Inferior parietal cortex (tissue), 1 donor: Measurements from ENCODE around the gene FAM13A.

Source experiments
- DNase-seq: peaks from one replicate; pipeline ENCODE4 v3.0.0-alpha.2; 2016; ENCODE audit errors: extremely low spot score

The FAM13A gene

DNA sequence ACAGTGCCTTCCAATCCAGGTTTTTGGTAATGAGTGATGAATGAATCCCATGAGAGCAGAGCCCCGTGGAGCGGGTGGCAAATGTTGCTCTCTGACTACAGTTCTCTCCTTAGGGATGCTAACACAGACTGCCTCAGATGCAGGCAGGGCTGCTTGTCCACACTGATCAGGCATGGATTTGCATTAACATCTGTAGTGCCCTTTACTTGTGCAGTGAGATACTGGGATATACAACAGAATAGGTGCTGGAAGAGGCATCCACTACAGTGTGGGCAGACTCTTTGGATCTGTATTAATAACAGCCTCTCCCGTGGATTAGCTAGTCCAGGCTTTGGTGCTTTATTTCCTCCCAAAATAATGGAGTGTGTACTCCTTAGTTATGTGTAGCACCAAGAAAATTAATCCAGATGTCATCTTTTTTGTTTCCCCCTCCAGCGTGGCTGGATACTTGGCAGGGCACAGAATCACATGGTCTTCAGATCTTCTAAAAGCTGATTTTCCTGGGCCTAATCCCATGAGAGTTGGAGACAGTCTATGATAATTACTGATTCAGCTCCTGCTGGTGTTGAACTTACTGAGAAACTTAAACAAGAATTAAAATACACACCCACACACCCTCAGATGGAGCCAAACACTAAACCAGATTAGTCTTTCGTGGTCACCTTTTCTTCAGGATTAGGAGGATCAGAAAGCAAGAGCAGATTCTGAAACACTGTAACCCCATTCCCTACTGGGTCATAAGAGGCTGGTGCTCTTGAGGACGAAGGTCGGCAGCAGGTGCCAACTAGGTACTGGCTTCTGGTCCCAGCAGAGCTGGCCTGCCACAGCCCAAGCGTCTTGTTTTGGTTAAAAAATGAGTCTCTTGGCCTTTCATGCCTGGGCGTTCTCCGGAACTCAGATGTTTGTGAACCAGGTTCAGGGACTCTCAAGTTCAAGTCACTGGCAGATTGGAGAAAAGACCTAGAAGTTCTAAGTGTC is 336.2 kb downstream of the FAM13A start:
- no peak for DNase-seq

DNA sequence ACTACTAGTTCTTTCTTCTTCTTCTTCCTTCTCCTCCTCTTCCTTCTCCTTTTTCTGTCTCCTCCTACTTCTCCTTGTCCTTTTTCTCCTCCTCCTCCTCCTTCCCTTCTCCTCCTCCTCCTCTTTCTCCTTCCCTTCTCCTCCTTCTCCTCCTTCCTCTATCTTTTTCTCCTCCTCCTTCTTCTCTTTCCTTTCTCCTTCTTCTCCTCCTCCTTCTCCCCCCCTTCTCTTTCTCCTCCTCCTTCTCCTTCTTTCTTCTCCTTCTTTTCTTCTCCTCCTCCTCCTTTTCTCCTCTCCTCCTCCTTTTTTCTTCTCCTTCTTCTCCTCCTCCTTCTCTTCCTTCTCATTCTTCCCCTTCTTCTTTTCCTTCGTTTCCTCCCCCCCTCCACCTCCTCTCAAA is 337.6 kb downstream of the FAM13A start:
- DNase-seq: no peak

DNA sequence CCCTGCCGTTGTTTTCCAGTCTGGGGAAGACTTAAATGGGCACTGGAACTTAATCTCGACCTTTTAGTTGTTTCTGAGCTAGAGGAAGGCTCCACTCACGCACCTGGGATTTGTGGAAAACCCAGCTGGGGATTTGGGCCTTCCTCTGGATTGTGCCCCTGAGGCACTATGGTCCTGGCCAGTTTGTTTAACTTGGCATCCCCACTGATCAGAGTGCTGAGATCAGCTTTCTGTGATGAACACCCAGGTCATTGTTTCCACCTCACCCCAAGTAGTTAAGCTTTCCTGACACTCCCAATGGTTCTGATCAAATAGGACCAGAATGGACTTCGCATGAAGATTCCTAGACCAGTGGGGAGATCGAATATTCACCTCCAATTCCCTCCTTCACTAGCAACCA is 338.9 kb downstream of the FAM13A start:
- no peak for DNase-seq

DNA sequence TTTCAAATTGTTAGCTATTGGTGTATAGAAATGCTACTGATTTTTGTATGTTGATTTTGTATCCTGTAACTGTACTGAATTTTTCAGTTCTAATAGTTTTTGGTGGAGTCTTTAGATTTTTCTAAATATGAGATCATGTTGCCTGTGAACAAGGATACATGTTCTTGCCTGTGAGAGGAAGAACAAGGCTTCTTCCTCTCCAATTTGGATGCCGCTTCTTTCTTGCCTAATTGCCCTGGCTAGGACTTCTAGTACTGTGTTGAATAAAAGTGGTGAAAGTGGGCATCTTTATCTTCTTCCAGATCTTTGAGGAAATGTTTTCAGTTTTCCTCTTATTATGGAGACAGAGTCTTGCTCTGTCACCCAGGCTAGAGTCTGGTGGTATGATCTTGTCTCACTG is 343.2 kb downstream of the FAM13A start:
- DNase-seq: no peak

DNA sequence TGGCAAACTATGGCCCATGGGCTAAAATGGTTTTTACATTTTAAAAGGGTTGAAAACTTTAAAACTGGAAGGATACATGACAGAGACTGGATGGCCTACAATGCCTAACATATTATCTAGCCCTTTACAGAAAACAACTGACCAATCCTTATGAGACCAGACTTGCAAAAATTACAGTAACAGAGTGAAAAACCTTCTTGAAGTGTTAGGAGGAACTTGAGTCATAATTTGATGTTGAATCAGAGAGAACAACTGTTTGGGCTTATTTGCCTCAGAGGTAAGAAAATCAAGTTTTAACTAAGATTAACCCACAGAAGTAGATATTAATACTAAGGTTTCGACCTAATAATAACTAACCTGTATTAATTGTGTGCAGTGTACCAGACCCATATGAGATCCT is 347.0 kb downstream of the FAM13A start:
- DNase-seq: no peak

DNA sequence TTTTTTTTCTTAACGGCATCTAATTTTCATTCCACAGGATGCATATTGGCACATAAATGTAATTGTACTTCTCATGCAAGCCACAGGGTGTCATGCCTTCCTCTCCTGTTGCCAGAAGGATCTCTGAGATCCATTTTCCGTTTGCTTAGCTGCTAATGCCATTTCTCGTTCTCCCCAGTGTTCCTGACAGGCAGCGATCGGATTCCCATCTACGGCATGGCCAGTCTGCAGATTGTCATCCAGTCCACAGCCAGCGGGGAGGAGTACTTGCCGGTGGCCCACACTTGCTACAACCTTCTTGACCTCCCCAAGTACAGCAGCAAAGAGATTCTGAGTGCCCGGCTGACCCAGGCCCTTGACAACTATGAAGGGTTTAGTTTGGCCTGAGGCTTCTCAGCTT is 350.4 kb downstream of the FAM13A start:
- peak; percentile 76 for DNase-seq

DNA sequence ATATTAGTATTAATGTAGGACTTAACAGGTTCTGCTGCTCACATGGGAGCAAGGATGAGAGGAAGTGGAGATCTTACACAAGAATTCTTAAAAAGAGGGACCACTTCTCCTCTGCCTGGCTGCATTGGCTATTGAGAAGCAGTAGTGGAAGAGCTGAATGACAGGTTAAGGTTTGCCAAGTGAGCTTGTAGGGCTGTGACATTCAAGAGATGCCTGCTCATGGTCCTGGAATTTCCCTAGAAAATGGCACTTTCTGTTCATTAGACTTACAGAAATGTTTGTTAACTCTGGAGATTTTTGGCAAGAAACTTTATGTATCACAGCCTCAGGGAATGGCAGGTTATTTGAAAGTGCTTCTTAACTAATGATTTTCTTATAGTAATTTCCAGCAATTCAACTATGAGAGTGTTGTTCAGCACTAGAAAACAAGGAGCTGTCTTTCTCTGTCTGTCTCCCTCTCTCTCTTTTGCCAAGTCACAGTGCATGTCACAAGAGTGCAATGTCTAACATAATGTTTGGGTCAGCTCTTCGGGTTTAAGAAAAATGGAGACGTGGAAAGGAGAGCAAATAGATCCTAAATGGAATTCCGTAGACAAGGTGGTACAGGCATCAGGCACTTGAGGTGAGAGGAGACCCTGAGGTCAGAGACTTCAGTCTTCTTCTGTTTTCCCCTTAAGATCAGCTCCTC is 351.0 kb downstream of the FAM13A start:
- peak; percentile 51 for DNase-seq

DNA sequence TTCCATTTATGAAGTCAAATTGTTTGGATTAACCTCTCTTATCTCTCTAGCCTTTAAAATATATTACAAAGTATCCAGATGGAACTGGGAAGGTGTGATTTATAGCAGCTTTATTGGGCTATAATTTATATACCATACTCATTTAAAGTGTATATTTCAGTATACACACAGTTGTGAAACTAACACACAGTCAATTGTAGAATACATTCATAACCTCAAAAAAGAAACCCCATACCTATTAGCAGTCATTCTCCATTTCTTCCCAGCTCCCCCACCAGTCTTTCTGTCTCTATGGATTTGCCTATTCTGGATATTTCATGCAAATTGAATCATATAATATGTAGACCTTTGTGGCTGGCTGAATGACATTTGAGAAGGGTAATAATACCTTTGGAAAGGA is 351.8 kb downstream of the FAM13A start:
- DNase-seq: no peak

DNA sequence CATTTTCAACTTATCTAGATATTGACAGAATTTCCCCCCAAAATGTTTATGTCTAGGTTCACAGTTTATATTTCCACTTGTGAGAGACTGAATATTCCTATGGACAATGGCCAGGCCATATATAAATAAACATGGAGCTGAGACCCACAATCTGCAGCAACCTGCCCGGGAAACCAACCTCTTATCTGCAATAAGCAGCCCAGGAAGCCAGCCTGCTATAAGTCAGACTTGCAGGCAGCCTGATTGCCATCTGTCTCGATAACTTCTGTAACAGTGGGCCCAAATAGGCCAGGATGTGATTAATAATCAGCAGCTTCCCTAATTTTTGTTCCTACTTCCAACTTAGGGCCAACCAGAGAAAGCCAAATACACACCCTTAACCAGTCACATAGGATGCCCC is 354.2 kb downstream of the FAM13A start:
- DNase-seq: no peak

DNA sequence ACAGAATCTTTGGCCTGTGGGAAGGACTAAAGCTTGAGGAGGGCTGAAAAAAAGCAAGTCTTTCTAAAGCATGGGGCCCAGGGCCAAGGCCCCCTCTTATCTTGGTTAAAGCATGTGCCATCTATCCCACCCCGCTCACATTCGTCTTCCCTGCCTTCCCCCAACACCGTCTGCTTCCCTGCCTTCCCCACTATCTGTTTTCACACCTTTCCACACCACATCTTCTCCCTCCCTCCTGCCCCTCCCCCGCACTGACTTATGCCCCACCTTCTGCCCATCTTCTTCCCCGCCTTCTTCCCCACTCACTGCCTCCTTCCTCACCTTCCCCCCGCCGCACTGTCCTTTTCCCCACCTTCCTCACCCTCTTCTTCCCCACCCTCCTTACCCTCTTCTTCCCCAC is 358.5 kb downstream of the FAM13A start:
- DNase-seq: no peak

DNA sequence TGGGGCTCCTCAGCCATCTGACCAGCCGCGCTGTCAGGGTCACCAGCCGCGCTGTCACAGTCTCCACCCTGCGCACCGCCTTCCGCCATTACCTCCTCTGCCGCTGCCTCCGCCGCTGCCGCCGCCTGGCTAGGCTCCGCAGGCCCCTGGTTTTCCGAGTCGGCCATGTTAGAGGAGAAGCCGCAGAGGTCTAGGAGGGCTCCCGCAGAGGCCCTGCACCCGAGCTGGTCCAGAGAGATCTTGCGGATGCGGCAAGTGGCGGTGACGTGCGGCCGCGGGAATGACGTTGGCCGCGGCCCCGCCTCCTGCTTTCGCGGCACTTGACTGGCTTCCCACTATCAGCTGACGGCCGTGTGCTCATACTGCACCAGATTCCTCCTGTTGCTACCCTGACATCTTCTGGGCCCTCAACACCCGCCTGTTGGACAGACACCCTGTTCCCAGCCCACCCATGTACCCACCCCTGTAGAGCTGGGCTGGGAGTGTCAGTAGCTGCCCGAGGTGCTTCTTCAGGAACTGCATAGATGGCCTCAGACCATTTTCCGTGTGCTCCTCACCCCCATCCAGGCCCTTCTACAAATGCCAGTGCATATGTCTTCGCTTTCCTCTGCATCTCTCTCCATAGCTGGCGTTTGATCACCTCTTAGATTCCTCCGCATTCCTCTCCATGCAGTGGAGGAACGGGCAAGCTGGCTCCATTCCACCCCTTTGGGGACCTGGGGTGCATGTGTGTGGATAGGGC is 359.2 kb downstream of the FAM13A start, which contains the start of gene NAP1L5:
TSS of gene NAP1L5 (minus strand) at position 242 of the 742 bp plus-strand sequence. CDS start at position 167, 75 bp downstream.
- peak; percentile 58 for DNase-seq

DNA sequence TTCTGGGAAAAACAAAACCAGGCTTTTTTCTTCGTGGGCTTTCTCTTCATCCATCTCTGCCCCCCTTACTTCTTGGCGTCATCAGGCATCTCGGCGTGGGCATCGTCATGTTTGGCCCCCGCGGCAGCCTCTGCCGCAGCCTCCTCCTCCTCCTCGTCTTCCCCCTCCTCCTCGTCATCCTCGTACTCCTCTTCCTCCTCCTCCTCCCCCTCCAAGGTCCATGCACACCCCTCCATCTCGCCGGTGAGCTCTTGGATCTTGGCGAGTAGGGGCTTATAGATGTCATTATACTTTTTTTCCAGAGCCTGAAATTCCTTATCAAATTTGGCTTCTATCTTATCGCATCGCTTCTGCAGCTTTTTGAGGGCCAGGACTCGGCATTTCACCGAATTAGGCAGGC is 359.8 kb downstream of the FAM13A start:
- no peak for DNase-seq

DNA sequence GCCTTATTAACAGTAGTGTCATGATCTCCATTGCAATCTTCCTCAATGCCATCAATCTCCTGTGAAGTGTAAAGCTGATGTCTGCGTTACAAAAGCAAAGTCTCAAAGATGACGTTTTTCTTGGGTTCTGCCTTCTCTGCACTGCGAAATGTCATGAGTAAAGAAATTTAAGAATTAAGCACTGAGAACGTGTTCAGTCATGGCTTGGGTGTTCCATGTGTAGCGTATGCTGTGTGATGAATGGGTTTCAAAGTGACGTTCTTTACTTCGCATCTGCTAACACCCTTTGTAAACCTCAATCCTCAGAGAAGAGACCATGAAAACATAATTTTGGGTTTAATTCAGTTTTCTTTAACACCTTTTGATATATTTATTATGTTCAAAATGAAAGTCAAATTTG is 360.4 kb downstream of the FAM13A start:
- no peak for DNase-seq

DNA sequence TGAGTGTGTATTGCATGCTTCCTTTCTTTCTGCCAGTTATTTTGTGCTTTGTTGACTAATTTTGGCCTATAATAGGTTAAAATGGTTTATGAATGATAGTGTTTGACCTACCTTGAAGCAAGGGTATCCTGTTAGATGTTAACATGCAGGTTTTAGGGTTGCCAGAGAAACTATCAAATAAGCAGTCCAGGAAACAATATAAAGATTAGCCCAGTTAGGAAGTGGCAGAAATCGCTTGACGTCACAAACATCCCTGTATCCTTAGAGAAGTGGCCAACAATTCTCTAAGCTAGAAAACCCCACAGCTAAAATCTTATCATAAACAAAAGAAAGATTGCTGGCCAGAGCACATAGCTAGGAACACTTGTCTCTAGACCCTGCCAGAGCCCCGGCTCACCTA is 363.2 kb downstream of the FAM13A start:
- no peak for DNase-seq

DNA sequence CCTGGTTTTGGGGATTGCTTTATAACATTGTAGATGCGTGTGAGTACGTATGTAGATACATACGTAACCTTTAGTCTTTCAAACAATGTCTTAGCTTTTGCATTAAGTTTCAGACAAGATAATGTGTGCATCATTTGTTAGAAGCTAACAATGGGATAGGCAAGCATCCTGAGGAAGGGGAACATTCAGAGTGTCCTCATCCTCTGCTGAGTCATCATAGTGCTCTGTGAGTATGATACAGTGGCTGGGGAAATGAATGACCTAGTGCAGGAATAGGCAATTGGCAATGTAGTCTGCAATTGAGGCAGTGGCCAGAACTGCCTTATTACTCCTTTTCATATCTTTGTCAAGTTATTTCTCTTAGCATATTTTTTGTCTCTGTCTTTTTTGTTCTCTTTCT is 366.6 kb downstream of the FAM13A start:
- DNase-seq: no peak

DNA sequence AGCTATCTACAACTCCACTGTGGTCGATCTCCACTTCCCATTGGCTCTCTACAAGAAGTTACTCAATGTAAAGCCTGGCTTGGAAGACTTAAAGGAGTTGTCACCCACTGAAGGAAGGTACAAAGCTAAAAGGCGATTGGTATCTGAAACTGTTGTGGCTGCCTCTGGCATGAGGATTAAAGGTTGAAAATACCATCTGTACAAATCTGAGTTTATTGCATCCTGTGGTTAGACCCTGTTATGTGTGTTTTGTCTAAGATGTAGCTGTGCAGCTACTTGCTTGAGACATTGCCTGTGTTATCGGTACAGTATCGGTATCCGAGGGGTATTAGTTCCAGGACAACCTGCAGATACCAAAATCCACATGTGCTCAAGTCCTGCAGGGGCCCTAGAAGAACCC is 375.8 kb downstream of the FAM13A start:
- DNase-seq: no peak
